ENCODE data around the gene NUAK1. TPM values are rescaled to one million over a fixed set of nuclear protein-coding genes. Genes with fewer than 3 reads are reported as not detected.

Gene NUAK1
- total RNA-seq, 1 experiment from 2014 or later = 50.3 TPM

DNA sequence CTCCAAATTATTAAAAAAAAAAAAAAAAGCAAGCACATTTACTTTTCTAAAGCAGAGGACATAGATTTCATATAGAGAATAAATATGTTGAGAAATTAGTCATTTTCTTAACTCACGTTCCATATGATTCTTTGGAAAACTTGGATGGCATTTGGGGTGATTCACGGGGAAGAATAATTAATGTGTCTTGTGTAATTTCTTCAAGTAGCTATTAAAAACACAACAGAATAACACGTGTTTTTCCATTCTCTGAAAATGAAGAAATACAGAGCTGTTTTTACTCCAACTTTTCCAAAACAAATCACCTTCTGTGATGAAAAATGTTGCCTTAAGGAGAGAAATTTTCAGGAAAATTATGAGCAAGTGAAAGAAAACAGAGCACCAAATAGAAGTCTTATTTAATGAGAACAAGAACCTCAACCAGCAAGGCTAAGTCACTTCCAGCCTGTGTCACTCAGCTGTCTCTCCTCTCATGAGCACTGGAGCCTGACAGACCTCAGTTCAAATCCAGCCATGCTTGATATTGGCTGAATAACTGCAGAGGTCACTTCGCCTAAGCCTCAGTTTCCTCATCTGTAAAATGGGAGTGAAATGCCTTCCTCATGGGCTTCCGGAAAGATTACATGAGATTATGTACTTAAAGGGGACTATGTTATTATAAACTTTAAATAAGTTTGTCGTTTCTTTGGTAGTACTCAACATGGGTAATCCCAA, 42.8 kb upstream of the NUAK1 start:
- H3K36me3 ChIP-seq (ENCODE audit: control insufficient read depth, insufficient read depth, low read length) = no peaks in the 10 kb centered on the region
- H3K4me3 ChIP-seq (ENCODE audit: low read depth in 2 of 2, low read length in 2 of 2) = no peak overlapping the region
- H3K27ac ChIP-seq (ENCODE audit: low read length) = no peak overlapping the region
- H3K9me3 ChIP-seq (ENCODE audit: control insufficient read depth, insufficient read depth, low read depth, low read length) = no peaks in the 10 kb centered on the region
- ChIA-PET CTCF (no interaction called here), POLR2A (no interaction called here)
- intact Hi-C loops (cut with micrococcal nuclease; ENCODE audit: unreplicated experiment) (no loop called here), in situ Hi-C loops (cut with HindIII; ENCODE audit: low pct_unique_long_range_greater_than_20kb, low sequenced_read_pairs) (no loop called here)
- no peak for ATAC-seq
- H3K4me1 ChIP-seq (ENCODE audit: control insufficient read depth, insufficient read depth, low read length) = no peaks in the 10 kb centered on the region
- BruUV-seq (replicated peaks) = no TSS peak
- TF ChIP-seq, protein P1, sequence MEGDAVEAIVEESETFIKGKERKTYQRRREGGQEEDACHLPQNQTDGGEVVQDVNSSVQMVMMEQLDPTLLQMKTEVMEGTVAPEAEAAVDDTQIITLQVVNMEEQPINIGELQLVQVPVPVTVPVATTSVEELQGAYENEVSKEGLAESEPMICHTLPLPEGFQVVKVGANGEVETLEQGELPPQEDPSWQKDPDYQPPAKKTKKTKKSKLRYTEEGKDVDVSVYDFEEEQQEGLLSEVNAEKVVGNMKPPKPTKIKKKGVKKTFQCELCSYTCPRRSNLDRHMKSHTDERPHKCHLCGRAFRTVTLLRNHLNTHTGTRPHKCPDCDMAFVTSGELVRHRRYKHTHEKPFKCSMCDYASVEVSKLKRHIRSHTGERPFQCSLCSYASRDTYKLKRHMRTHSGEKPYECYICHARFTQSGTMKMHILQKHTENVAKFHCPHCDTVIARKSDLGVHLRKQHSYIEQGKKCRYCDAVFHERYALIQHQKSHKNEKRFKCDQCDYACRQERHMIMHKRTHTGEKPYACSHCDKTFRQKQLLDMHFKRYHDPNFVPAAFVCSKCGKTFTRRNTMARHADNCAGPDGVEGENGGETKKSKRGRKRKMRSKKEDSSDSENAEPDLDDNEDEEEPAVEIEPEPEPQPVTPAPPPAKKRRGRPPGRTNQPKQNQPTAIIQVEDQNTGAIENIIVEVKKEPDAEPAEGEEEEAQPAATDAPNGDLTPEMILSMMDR (IDR thresholded peaks at IDR 0.05) = no peak
- peaks cover 3% of the 10 kb centered on the region; the same call in 1 of the 2 replicates for H3K27me3 ChIP-seq (ENCODE audit: control insufficient read depth, insufficient read depth, low read length)
- no peak for DNase-seq (ENCODE audit: low read depth, low spot score)

DNA sequence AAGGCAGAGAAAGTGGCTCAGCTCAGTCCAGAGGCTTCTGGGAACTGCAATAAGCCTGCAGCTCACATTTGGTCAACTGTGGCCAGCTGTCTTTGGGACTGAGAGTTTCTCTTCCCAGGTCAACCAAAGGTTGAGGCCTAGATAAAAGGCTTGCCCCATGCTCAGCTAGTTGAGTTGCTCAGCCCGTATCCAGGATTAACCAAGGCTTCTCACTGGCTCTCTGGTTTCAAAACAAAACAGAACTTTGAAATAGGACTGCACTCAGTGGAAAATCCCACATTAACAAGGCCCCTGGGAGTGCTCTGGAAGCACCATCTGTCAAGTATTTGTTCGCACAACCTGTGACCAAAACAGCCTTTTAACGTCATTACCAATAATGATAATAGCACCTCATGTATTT, 40.3 kb upstream of the NUAK1 start:
- ATAC-seq (no peak), DNase-seq (ENCODE audit: low read depth, low spot score) (no peak)
- H3K36me3 ChIP-seq (ENCODE audit: control insufficient read depth, insufficient read depth, low read length) = no peaks in the 10 kb centered on the region
- ChIA-PET CTCF (no interaction called here), POLR2A (no interaction called here)
- no peaks in the 10 kb centered on the region for H3K9me3 ChIP-seq (ENCODE audit: control insufficient read depth, insufficient read depth, low read depth, low read length)
- no peak overlapping the region for H3K27ac ChIP-seq (ENCODE audit: low read length)
- H3K4me3 ChIP-seq (ENCODE audit: low read depth in 2 of 2, low read length in 2 of 2) = no peak overlapping the region
- no peaks in the 10 kb centered on the region; the same call in 1 of the 2 replicates for H3K27me3 ChIP-seq (ENCODE audit: control insufficient read depth, insufficient read depth, low read length)
- intact Hi-C loops (cut with micrococcal nuclease; ENCODE audit: unreplicated experiment) = no loop called here
- H3K4me1 ChIP-seq (ENCODE audit: control insufficient read depth, insufficient read depth, low read length) = no peaks in the 10 kb centered on the region
- in situ Hi-C loops (cut with HindIII; ENCODE audit: low pct_unique_long_range_greater_than_20kb, low sequenced_read_pairs) = no loop called here
- TF ChIP-seq SIN3A (IDR thresholded peaks at IDR 0.05; ENCODE audit: borderline replicate concordance, insufficient read depth, low read depth, low read length) = no peak
- no TSS peak for BruUV-seq (replicated peaks)

DNA sequence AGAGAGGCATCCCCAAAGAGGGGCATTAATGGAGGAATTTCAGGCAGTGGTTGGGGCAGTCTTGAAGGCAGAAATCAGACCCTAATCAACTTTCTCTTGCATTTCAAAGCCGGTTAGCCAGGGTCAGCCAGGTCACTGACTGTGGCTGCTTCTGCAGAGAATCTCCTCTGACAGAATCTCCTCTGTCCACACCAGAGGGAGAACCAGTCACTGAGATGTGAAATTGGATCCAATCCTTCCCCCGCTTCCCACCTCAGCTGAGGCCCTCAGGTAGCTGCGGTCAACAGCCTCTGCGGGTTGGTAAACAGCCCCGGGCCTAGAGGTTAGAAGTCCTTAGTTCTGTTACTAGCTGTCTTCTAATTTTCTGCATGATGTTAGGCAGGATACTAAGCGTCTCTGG, 39.8 kb upstream of the NUAK1 start:
- Histone ChIP-seq H3K27ac (ENCODE audit: low read length) (no peak overlapping the region), H3K4me3 (ENCODE audit: low read depth in 2 of 2, low read length in 2 of 2) (no peak overlapping the region), H3K9me3 (ENCODE audit: control insufficient read depth, insufficient read depth, low read depth, low read length) (no peaks in the 10 kb centered on the region), H3K27me3 (ENCODE audit: control insufficient read depth, insufficient read depth, low read length) (no peaks in the 10 kb centered on the region; the same call in 1 of the 2 replicates), H3K4me1 (ENCODE audit: control insufficient read depth, insufficient read depth, low read length) (no peaks in the 10 kb centered on the region), H3K36me3 (ENCODE audit: control insufficient read depth, insufficient read depth, low read length) (no peaks in the 10 kb centered on the region)
- intact Hi-C loops (cut with micrococcal nuclease; ENCODE audit: unreplicated experiment) (no loop called here), in situ Hi-C loops (cut with HindIII; ENCODE audit: low pct_unique_long_range_greater_than_20kb, low sequenced_read_pairs) (no loop called here)
- TF ChIP-seq, protein P1 (IDR thresholded peaks at IDR 0.05) = no peak
- TF ChIP-seq SIN3A (IDR thresholded peaks at IDR 0.05; ENCODE audit: borderline replicate concordance, insufficient read depth, low read depth, low read length) (no peak), TCF7L2 (IDR thresholded peaks at IDR 0.05; ENCODE audit: low read depth, low read length) (no peak), POLR2AphosphoS5 (IDR thresholded peaks at IDR 0.05; ENCODE audit: low read depth, low read length) (no peak)
- TF ChIP-seq, protein P2, sequence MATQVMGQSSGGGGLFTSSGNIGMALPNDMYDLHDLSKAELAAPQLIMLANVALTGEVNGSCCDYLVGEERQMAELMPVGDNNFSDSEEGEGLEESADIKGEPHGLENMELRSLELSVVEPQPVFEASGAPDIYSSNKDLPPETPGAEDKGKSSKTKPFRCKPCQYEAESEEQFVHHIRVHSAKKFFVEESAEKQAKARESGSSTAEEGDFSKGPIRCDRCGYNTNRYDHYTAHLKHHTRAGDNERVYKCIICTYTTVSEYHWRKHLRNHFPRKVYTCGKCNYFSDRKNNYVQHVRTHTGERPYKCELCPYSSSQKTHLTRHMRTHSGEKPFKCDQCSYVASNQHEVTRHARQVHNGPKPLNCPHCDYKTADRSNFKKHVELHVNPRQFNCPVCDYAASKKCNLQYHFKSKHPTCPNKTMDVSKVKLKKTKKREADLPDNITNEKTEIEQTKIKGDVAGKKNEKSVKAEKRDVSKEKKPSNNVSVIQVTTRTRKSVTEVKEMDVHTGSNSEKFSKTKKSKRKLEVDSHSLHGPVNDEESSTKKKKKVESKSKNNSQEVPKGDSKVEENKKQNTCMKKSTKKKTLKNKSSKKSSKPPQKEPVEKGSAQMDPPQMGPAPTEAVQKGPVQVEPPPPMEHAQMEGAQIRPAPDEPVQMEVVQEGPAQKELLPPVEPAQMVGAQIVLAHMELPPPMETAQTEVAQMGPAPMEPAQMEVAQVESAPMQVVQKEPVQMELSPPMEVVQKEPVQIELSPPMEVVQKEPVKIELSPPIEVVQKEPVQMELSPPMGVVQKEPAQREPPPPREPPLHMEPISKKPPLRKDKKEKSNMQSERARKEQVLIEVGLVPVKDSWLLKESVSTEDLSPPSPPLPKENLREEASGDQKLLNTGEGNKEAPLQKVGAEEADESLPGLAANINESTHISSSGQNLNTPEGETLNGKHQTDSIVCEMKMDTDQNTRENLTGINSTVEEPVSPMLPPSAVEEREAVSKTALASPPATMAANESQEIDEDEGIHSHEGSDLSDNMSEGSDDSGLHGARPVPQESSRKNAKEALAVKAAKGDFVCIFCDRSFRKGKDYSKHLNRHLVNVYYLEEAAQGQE (IDR thresholded peaks at IDR 0.05; ENCODE audit: insufficient read depth in 1 of 2, low read depth in 2 of 2, low read length in 1 of 2) = no peak
- no TSS peak for BruUV-seq (replicated peaks)
- DNase-seq (ENCODE audit: low read depth, low spot score) = no peak
- no peak for ATAC-seq
- CTCF ChIA-PET = no interaction called here
- POLR2A ChIA-PET = no interaction called here
